Thoracic aorta (tissue), 2 donors: ENCODE results near the gene TRAK1. TPM values are rescaled to one million over a fixed set of nuclear protein-coding genes. Genes with fewer than 3 reads are reported as not detected.

Experiments used
- ATAC-seq: fragments of 150-250 bp; one replicate; pipeline ENCODE4 v1.8.0; 2017; ENCODE audit warnings: low read depth; ENCODE audit not compliant: insufficient number of reproducible peaks, low FRiP score
- DNase-seq: peaks from one replicate; pipeline ENCODE4 v3.0.0-alpha.2; 2020; ENCODE audit warnings: low spot score
- H3K27ac ChIP-seq, 2 donors: fragments of 200-600 bp; sonication (generic); 1 replicate in 1 of 2; 2 replicates in 1 of 2; pipeline ENCODE4 v1.5.1; 2016; ENCODE audit warnings: mild to moderate bottlenecking in 2 of 2, moderate library complexity in 2 of 2
- H3K27me3 ChIP-seq: fragments of 200-600 bp; sonication (generic); replicated peaks from 2 replicates; pipeline ENCODE4 v1.6.0; 2016; ENCODE audit warnings: mild to moderate bottlenecking; ENCODE audit not compliant: insufficient read depth
- H3K36me3 ChIP-seq: fragments of 200-600 bp; sonication (generic); one replicate; pipeline ENCODE4 v1.5.1; 2016
- H3K4me1 ChIP-seq, 2 donors: fragments of 200-600 bp; sonication (generic); 1 replicate in 1 of 2; 2 replicates in 1 of 2; pipeline versions ENCODE4 v1.5.1 to v1.6.0; 2016; ENCODE audit warnings: low read depth in 2 of 2, mild to moderate bottlenecking in 1 of 2; ENCODE audit not compliant: control insufficient read depth in 1 of 2
- H3K4me3 ChIP-seq: fragments of 200-600 bp; sonication (generic); 2 replicates; pipeline ENCODE4 v1.5.1; 2016; ENCODE audit warnings: mild to moderate bottlenecking
- H3K9me3 ChIP-seq: fragments of 200-600 bp; sonication (generic); 2 replicates; pipeline ENCODE4 v1.5.1; 2016
- CTCF ChIP-seq: fragments of 200-600 bp; sonication (generic); IDR thresholded peaks from one replicate; pipeline ENCODE4 v1.5.1; 2019; ENCODE audit warnings: antibody characterized with exemption
- total RNA-seq, 2 donors: library from RNA; depleted of rRNA; stranded (reverse); fragments of >200 nt; gene quantifications; one replicate each; pipeline versions ENCODE4 v1.1.0 to v1.2.3, GENCODE V29; 2016

TRAK1 gene
- total RNA-seq, 2 donors from 2014 or later = 35.1 to 36.0 TPM

- Histone ChIP-seq H3K27ac (no peak overlapping the region), H3K36me3 (no peaks in the 10 kb centered on the region), H3K4me1 (no peaks in the 10 kb centered on the region), H3K4me3 (no peak overlapping the region), H3K27me3 (no peaks in the 10 kb centered on the region), H3K9me3 (no peaks in the 10 kb centered on the region)
- ATAC-seq (peak; percentile 32), DNase-seq (no peak)
- peak; percentile 63 for TF ChIP-seq CTCF
Observed at GRCh38 chr3:42247576-42248027, 156.4 kb downstream of the TRAK1 start.

DNA sequence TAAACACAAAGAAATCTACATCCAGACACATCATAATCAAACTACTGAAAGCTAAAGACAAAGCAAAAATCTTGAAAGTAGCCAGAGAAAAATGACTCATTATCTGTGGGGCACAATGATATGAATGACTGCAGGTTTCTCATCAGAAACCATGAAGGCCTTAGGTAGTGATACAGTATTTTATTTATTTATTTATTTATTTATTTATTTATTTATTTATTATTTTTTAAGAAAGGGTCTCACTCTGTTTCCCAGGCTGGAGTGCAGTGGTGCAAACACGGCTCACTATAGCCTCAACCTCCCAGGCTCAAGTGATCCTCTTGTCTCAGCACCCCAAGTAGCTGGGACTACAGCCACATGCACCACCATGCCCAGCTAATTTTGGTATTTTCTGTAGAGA is 159.6 kb downstream of the TRAK1 start:
- ATAC-seq (no peak), DNase-seq (no peak)
- H3K27ac ChIP-seq = no peak overlapping the region
- TF ChIP-seq CTCF = no peak
- no peaks in the 10 kb centered on the region for H3K36me3 ChIP-seq
- no peaks in the 10 kb centered on the region for H3K4me1 ChIP-seq
- H3K4me3 ChIP-seq = no peak overlapping the region
- H3K27me3 ChIP-seq = no peaks in the 10 kb centered on the region
- H3K9me3 ChIP-seq = no peaks in the 10 kb centered on the region

DNA sequence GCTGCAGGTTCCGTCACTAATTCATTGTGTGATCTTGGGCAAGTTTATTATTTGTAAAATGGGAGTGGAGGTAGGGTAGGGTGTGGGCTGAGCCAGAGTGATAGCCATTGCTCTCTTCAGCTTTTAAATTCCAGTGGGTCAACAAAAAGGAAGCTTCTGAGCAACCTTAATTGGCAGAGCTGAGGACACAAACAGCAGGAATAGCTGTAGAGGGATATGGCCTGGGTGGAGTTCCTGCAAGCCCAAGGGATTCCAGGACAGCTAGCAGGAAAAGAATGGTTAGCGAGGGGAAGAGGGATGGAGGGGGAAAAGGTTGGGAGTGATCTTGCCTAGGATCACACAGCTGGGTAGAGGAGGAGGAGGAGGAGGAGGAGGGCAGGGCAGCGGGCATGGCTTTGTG is 163.4 kb downstream of the TRAK1 start:
- Histone ChIP-seq H3K36me3 (no peaks in the 10 kb centered on the region), H3K27me3 (no peaks in the 10 kb centered on the region), H3K27ac (no peak overlapping the region), H3K4me3 (no peak overlapping the region), H3K9me3 (no peaks in the 10 kb centered on the region), H3K4me1 (no peaks in the 10 kb centered on the region)
- TF ChIP-seq CTCF = no peak
- DNase-seq (no peak), ATAC-seq (no peak)

DNA sequence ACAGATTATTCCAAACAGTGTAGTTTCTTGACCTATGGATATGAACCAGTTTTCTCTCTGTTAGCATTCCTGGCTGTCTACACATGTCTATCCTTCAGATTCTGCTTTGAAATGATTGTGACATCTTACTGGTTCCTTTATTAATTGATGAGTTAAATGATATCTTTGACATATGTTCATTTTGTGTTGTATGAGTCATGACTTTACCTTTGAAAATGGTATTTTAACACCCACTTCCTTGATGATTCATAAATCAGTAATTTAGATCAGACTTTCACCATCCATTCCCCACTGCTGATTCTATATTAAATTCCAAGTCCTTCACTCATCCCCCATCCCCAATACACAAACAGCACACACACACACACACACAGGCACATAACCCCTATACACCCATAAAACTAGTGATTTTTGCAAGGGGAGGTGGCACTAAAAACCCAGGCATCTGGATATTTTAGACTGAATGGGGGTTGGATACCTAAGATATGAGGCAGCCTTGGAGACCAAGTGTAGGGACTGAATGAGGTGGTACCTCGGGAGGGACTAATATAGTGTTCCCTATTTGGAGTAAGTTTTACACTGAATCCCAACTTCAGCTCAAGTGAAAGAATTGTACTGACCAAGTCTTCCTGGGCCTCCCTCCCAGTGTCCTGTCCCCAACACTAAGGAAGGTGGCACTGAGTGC is 165.1 kb downstream of the TRAK1 start:
- no peaks in the 10 kb centered on the region for H3K9me3 ChIP-seq
- no peaks in the 10 kb centered on the region for H3K27me3 ChIP-seq
- no peak overlapping the region for H3K4me3 ChIP-seq
- no peaks in the 10 kb centered on the region for H3K36me3 ChIP-seq
- H3K27ac ChIP-seq = no peak overlapping the region
- no peaks in the 10 kb centered on the region for H3K4me1 ChIP-seq
- DNase-seq = no peak
- TF ChIP-seq CTCF = no peak
- ATAC-seq = no peak

DNA sequence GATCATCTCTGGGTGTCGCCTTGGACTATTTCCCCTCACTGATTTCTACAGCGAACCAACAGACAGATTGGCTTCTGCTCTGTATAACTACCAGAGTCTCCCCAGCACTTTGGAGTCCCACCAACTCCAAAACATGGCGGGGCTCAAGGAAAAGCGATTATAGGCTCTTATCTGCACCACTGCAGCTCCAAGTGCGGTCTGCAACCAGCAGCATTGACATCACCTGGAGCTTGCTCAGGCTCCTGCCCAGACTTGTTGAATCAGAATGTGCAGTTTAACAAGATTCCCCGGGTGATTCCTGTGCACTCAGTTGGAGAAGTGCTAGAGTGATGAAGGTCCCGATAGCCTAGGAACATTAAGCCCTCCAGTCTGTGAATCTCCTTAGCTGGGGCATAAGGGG is 165.8 kb downstream of the TRAK1 start:
- Histone ChIP-seq H3K4me3 (no peak overlapping the region), H3K27me3 (no peaks in the 10 kb centered on the region), H3K4me1 (no peaks in the 10 kb centered on the region), H3K9me3 (no peaks in the 10 kb centered on the region), H3K36me3 (no peaks in the 10 kb centered on the region), H3K27ac (no peak overlapping the region)
- no peak for TF ChIP-seq CTCF
- no peak for ATAC-seq
- no peak for DNase-seq
